HepG2 (cell line): ENCODE results near the gene HOXD3. TPM values are rescaled to one million over a fixed set of nuclear protein-coding genes. Genes with fewer than 3 reads are reported as not detected.

Experiments
- KLF6 ChIP-seq: IDR thresholded peaks from 2 replicates; pipeline ENCODE4 v1.8.0; 2016; ENCODE audit warnings: missing biosample characterization, missing genetic modification reagents
- MTF1 ChIP-seq: sonication (generic); formaldehyde crosslinking; IDR thresholded peaks from 2 replicates; pipeline ENCODE4 v1.5.0; 2020; ENCODE audit warnings: missing genetic modification reagents
- ZNF333 ChIP-seq: sonication (generic); formaldehyde crosslinking; IDR thresholded peaks from 2 replicates; pipeline ENCODE4 v1.4.0; 2020; ENCODE audit warnings: mild to moderate bottlenecking, missing genetic modification reagents, borderline replicate concordance
- ZNF430 ChIP-seq: sonication (generic); formaldehyde crosslinking; IDR thresholded peaks from 2 replicates; pipeline ENCODE4 v1.9.0; 2021; ENCODE audit warnings: mild to moderate bottlenecking, missing genetic modification reagents
- polyA plus RNA-seq, 8 experiments: library from polyadenylated mRNA; depleted of rRNA in 3 of 8; stranded (reverse) in 7 of 8; unstranded in 1 of 8; fragments of >200 nt; fragmentation: Illumina TruSeq in 4 of 8; extraction: Trizol in 4 of 8; gene quantifications; 2 replicates each; pipeline versions ENCODE4 v1.2.1 to v1.2.3, GENCODE V29; 2011 to 2016; ENCODE audit warnings: low read depth in 4 of 8, missing spikeins in 1 of 8, mixed read lengths in 1 of 8; ENCODE audit not compliant: insufficient read depth in 1 of 8
- total RNA-seq, 5 experiments: library from RNA; depleted of rRNA; stranded (reverse); fragments of >200 nt; fragmentation: Illumina TruSeq; extraction: Trizol; gene quantifications; 2 replicates each; pipeline ENCODE4 v1.2.3, GENCODE V29; 2016; ENCODE audit warnings: low read depth in 1 of 5
- TF ChIP-seq, protein P1 (sequence below), 2 experiments: fragments of 450-650 bp in 1 of 2; sonication (generic) in 1 of 2; formaldehyde crosslinking in 1 of 2; IDR thresholded peaks; 2 replicates each; pipeline versions ENCODE4 v1.6.1 to v1.8.0; 2016 to 2022; ENCODE audit warnings: antibody characterized with exemption in 1 of 2, mild to moderate bottlenecking in 1 of 2, missing genetic modification reagents in 1 of 2
- TF ChIP-seq, protein P2 (sequence below): sonication (generic); formaldehyde crosslinking; IDR thresholded peaks from 2 replicates; pipeline ENCODE4 v1.5.1; 2020; ENCODE audit warnings: missing genetic modification reagents, mild to moderate bottlenecking, borderline replicate concordance
- TF ChIP-seq, protein P3 (sequence below), 2 experiments: sonication (generic) in 1 of 2; formaldehyde crosslinking in 1 of 2; IDR thresholded peaks; 2 replicates each; pipeline versions ENCODE4 v1.4.0 to v1.6.1; 2016 to 2020; ENCODE audit warnings: borderline replicate concordance in 1 of 2, low read depth in 1 of 2, mild to moderate bottlenecking in 1 of 2, missing genetic modification reagents in 1 of 2

Gene HOXD3
- total and polyA plus RNA-seq, 2 of the 13 experiments (the other 11 are each of a cell fraction or from before 2014, with no cell fraction given): 0.05 to 0.09 TPM

DNA sequence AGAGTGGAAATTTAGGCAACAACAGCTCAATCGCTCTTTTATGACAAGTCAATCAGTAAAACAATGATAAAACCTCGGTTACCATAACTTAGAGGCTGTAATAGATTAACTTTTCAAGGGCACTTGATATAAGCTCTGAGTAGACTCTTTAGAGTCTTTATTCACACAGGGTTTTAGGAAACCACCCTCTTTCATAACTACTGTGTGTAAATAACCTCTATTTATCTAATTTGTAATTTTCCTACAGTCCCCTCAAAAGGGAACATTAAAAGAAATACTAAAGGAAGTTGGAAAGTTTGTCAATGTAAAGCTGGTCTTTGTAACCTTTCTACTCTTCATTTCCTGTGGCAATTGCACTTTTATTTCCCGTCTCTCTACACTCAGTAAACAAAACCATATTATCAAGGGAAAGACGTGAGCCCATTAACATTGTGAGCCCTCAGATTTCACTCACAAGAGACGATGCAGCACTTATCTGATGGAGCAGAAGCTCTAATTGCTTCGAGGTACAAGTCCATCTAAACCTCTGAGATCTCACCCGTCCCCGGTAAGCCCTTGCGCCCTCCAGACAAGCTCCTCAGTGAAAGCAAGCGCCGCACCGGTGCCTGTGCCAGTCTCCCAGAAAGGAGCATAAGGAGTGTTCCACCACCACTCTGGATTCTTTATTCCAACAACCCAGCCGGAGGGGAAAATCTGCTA is 30.2 kb downstream of the HOXD3 start (continued):
- TF ChIP-seq, protein P1, sequence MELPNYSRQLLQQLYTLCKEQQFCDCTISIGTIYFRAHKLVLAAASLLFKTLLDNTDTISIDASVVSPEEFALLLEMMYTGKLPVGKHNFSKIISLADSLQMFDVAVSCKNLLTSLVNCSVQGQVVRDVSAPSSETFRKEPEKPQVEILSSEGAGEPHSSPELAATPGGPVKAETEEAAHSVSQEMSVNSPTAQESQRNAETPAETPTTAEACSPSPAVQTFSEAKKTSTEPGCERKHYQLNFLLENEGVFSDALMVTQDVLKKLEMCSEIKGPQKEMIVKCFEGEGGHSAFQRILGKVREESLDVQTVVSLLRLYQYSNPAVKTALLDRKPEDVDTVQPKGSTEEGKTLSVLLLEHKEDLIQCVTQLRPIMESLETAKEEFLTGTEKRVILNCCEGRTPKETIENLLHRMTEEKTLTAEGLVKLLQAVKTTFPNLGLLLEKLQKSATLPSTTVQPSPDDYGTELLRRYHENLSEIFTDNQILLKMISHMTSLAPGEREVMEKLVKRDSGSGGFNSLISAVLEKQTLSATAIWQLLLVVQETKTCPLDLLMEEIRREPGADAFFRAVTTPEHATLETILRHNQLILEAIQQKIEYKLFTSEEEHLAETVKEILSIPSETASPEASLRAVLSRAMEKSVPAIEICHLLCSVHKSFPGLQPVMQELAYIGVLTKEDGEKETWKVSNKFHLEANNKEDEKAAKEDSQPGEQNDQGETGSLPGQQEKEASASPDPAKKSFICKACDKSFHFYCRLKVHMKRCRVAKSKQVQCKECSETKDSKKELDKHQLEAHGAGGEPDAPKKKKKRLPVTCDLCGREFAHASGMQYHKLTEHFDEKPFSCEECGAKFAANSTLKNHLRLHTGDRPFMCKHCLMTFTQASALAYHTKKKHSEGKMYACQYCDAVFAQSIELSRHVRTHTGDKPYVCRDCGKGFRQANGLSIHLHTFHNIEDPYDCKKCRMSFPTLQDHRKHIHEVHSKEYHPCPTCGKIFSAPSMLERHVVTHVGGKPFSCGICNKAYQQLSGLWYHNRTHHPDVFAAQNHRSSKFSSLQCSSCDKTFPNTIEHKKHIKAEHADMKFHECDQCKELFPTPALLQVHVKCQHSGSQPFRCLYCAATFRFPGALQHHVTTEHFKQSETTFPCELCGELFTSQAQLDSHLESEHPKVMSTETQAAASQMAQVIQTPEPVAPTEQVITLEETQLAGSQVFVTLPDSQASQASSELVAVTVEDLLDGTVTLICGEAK (IDR thresholded peaks at IDR 0.05): no peak
- TF ChIP-seq, protein P1 (CRISPR knock-in tag; IDR thresholded peaks at IDR 0.05): no peak
- 0 out of 2 replicates have a peak, but pooled peaks have one; percentile 36 for TF ChIP-seq KLF6
- no peak for TF ChIP-seq MTF1
- TF ChIP-seq ZNF430 (CRISPR knock-in tag): no peak
- TF ChIP-seq ZNF333 (CRISPR knock-in tag): no peak
- TF ChIP-seq, protein P2, sequence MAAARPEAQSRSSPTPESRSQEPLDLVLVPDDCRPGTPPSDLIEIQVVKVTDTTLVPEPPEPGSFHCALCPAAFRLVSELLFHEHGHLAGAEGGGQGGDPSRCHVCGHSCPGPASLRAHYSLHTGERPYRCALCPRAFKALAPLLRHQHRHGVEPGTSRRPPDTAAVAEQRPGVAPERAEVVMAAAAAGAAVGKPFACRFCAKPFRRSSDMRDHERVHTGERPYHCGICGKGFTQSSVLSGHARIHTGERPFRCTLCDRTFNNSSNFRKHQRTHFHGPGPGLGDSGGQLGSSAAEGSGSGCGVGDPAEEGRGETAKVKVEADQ (CRISPR knock-in tag): no peak
- TF ChIP-seq, protein P3, sequence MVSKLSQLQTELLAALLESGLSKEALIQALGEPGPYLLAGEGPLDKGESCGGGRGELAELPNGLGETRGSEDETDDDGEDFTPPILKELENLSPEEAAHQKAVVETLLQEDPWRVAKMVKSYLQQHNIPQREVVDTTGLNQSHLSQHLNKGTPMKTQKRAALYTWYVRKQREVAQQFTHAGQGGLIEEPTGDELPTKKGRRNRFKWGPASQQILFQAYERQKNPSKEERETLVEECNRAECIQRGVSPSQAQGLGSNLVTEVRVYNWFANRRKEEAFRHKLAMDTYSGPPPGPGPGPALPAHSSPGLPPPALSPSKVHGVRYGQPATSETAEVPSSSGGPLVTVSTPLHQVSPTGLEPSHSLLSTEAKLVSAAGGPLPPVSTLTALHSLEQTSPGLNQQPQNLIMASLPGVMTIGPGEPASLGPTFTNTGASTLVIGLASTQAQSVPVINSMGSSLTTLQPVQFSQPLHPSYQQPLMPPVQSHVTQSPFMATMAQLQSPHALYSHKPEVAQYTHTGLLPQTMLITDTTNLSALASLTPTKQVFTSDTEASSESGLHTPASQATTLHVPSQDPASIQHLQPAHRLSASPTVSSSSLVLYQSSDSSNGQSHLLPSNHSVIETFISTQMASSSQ (IDR thresholded peaks at IDR 0.05; ENCODE audit: low read depth): peak; percentile 92
- TF ChIP-seq, protein P3 (CRISPR knock-in tag; IDR thresholded peaks at IDR 0.05; ENCODE audit: borderline replicate concordance): peak; percentile 97; the same call in 1 of the 2 replicates
